GM21717 (cell line): ENCODE results near the gene EIPR1.

ENCODE experiments used
- ATAC-seq: cut with Tn5 transposase; IDR thresholded peaks from one replicate; pipeline ENCODE4 v1.9.1; 2021; ENCODE audit warnings: mild to moderate bottlenecking, moderate library complexity; ENCODE audit not compliant: unreplicated experiment

Gene EIPR1

GRCh38 chr2:3377612-3378432, at the start of gene EIPR1:
Gene EIPR1 (minus strand): TSS chr2:3377818. CDS start chr2:3377689, 129 bp downstream.
- peak; percentile 87 for ATAC-seq

GRCh38 chr2:3427272-3427671, 49.7 kb upstream of the EIPR1 start:
- ATAC-seq: peak; percentile 42

GRCh38 chr2:3426615-3427014, 49.0 kb upstream of the EIPR1 start:
- ATAC-seq: no peak

- ATAC-seq: no peak
These were observed 46.7 kb upstream of the EIPR1 start for GRCh38 chr2:3424171-3424795.

GRCh38 chr2:3423492-3424170, 46.0 kb upstream of the EIPR1 start:
- no peak for ATAC-seq

- peak; percentile 61 for ATAC-seq
These were observed 44.7 kb upstream of the EIPR1 start for GRCh38 chr2:3422161-3422779.

- ATAC-seq: no peak
These were observed 44.0 kb upstream of the EIPR1 start for GRCh38 chr2:3421580-3421979.

- no peak for ATAC-seq
These were observed 43.3 kb upstream of the EIPR1 start for GRCh38 chr2:3420769-3421397.

- no peak for ATAC-seq
These were observed 42.6 kb upstream of the EIPR1 start for GRCh38 chr2:3420076-3420768.

- no peak for ATAC-seq
These were observed 41.3 kb upstream of the EIPR1 start for GRCh38 chr2:3418766-3419404.

GRCh38 chr2:3414133-3414860, 36.7 kb upstream of the EIPR1 start:
- ATAC-seq: no peak

- ATAC-seq: no peak
These were observed 36.1 kb upstream of the EIPR1 start for GRCh38 chr2:3413697-3414096.

GRCh38 chr2:3411103-3411502, 33.5 kb upstream of the EIPR1 start:
- ATAC-seq: no peak

GRCh38 chr2:3409627-3410170, 32.1 kb upstream of the EIPR1 start:
- no peak for ATAC-seq

- ATAC-seq: no peak
These were observed 31.2 kb upstream of the EIPR1 start for GRCh38 chr2:3408781-3409180.

GRCh38 chr2:3406501-3406900, 28.9 kb upstream of the EIPR1 start:
- ATAC-seq: no peak

- no peak for ATAC-seq
These were observed 28.3 kb upstream of the EIPR1 start for GRCh38 chr2:3405876-3406275.

GRCh38 chr2:3405307-3405706, 27.7 kb upstream of the EIPR1 start:
- ATAC-seq: no peak

GRCh38 chr2:3404349-3404894, 26.8 kb upstream of the EIPR1 start:
- no peak for ATAC-seq
